ENCODE measurements around the gene B3GNT2. TPM values are rescaled to one million over a fixed set of nuclear protein-coding genes. Genes with fewer than 3 reads are reported as not detected.
A peak's percentile ranks its signal among the peaks of the same experiment; 100 is the strongest.

The B3GNT2 gene
- total RNA-seq, 1 donor from 2014 or later = 23.8 TPM

- Mint-ChIP-seq H3K27ac (ENCODE audit: unreplicated experiment) (no peak overlapping the region), H3K4me1 (ENCODE audit: low read depth, unreplicated experiment) (peaks cover 8% of the 10 kb centered on the region), H3K9me3 (ENCODE audit: unreplicated experiment) (peaks cover 2% of the 10 kb centered on the region), H3K36me3 (ENCODE audit: low read depth, unreplicated experiment) (peaks cover 2% of the 10 kb centered on the region), H3K4me3 (ENCODE audit: unreplicated experiment) (peak overlapping the region; percentile 34), H3K27me3 (ENCODE audit: low read depth, unreplicated experiment) (peaks cover 13% of the 10 kb centered on the region)
- no peak for TF ChIP-seq CTCF (IDR thresholded peaks at IDR 0.05; ENCODE audit: insufficient read depth, low read depth, low read length)
- TF ChIP-seq EZH2 (IDR thresholded peaks at IDR 0.05; ENCODE audit: insufficient read depth, low read length) = no peak
- H3K27ac ChIP-seq (ENCODE audit: low read depth, low read length) = no peak overlapping the region
- no peaks in the 10 kb centered on the region for H3K27me3 ChIP-seq (ENCODE audit: insufficient read depth, low read length)
- H4K20me1 ChIP-seq (ENCODE audit: insufficient read depth, low read length) = peaks cover 27% of the 10 kb centered on the region
- no peak for DNase-seq (ENCODE audit: low read depth)
- H3K4me1 ChIP-seq (ENCODE audit: insufficient read depth, low read length) = peaks cover 5% of the 10 kb centered on the region
- no peaks in the 10 kb centered on the region for H3K9me3 ChIP-seq (ENCODE audit: insufficient read depth, low read depth, low read length)
- H2AFZ ChIP-seq (ENCODE audit: low read depth, low read length) = peak overlapping the region; percentile 96
- H3K4me2 ChIP-seq (ENCODE audit: low read length) = peak overlapping the region; percentile 97
- H3K4me3 ChIP-seq (ENCODE audit: insufficient read depth, low read depth, low read length) = peak overlapping the region; percentile 79
- no peak for FAIRE-seq
- no peaks in the 10 kb centered on the region for H3K36me3 ChIP-seq (ENCODE audit: insufficient read depth, low read length)
- H3K79me2 ChIP-seq (ENCODE audit: insufficient read depth, low read length) = peaks cover 32% of the 10 kb centered on the region
- peak overlapping the region; percentile 82 for H3K9ac ChIP-seq (ENCODE audit: low read length)
Observed at GRCh38 chr2:62194558-62195420, 1.1 kb upstream of the B3GNT2 start.

- Mint-ChIP-seq H3K4me3 (ENCODE audit: unreplicated experiment) (peak overlapping the region; percentile 93), H3K4me1 (ENCODE audit: low read depth, unreplicated experiment) (peaks cover 12% of the 10 kb centered on the region), H3K27ac (ENCODE audit: unreplicated experiment) (peak overlapping the region; percentile 69), H3K9me3 (ENCODE audit: unreplicated experiment) (no peaks in the 10 kb centered on the region), H3K27me3 (ENCODE audit: low read depth, unreplicated experiment) (no peaks in the 10 kb centered on the region), H3K36me3 (ENCODE audit: low read depth, unreplicated experiment) (peaks cover 2% of the 10 kb centered on the region)
- peaks cover 47% of the 10 kb centered on the region for H3K79me2 ChIP-seq (ENCODE audit: insufficient read depth, low read length)
- H3K4me2 ChIP-seq (ENCODE audit: low read length) = peak overlapping the region; percentile 97
- H3K4me1 ChIP-seq (ENCODE audit: insufficient read depth, low read length) = peaks cover 5% of the 10 kb centered on the region
- no peaks in the 10 kb centered on the region for H3K9me3 ChIP-seq (ENCODE audit: insufficient read depth, low read depth, low read length)
- H3K9ac ChIP-seq (ENCODE audit: low read length) = peak overlapping the region; percentile 88
- peaks cover 43% of the 10 kb centered on the region for H4K20me1 ChIP-seq (ENCODE audit: insufficient read depth, low read length)
- TF ChIP-seq EZH2 (IDR thresholded peaks at IDR 0.05; ENCODE audit: insufficient read depth, low read length) (no peak), CTCF (IDR thresholded peaks at IDR 0.05; ENCODE audit: insufficient read depth, low read depth, low read length) (no peak)
- no peaks in the 10 kb centered on the region for H3K36me3 ChIP-seq (ENCODE audit: insufficient read depth, low read length)
- H3K27ac ChIP-seq (ENCODE audit: low read depth, low read length) = peak overlapping the region; percentile 38
- H2AFZ ChIP-seq (ENCODE audit: low read depth, low read length) = peak overlapping the region; percentile 84
- H3K27me3 ChIP-seq (ENCODE audit: insufficient read depth, low read length) = no peaks in the 10 kb centered on the region
- no peak for DNase-seq (ENCODE audit: low read depth)
- no peak for FAIRE-seq
- peak overlapping the region; percentile 79 for H3K4me3 ChIP-seq (ENCODE audit: insufficient read depth, low read depth, low read length)
Observed at GRCh38 chr2:62196278-62196901, 475 bp downstream of the B3GNT2 start.
